HG02610 (cell line): ENCODE data around the gene LTBP2.

Experiments
- ATAC-seq: cut with Tn5 transposase; IDR thresholded peaks from one replicate; pipeline ENCODE4 v1.9.1; 2021; ENCODE audit warnings: mild to moderate bottlenecking, moderate library complexity; ENCODE audit not compliant: unreplicated experiment

The LTBP2 gene

GRCh38 chr14:74531467-74531866 lies 80.6 kb downstream of the LTBP2 start:
- ATAC-seq = no peak

GRCh38 chr14:74531006-74531405 lies 81.0 kb downstream of the LTBP2 start:
- ATAC-seq = no peak

- ATAC-seq = no peak
These were observed 83.2 kb downstream of the LTBP2 start for GRCh38 chr14:74528886-74529285.

- no peak for ATAC-seq
These were observed 83.6 kb downstream of the LTBP2 start for GRCh38 chr14:74528406-74528805.

GRCh38 chr14:74527736-74528280 lies 84.2 kb downstream of the LTBP2 start:
- no peak for ATAC-seq

GRCh38 chr14:74526854-74527585 lies 85.0 kb downstream of the LTBP2 start:
- ATAC-seq = no peak

- ATAC-seq = no peak
These were observed 86.6 kb downstream of the LTBP2 start for GRCh38 chr14:74525361-74525851.

- no peak for ATAC-seq
These were observed 87.3 kb downstream of the LTBP2 start for GRCh38 chr14:74524812-74525135.

- no peak for ATAC-seq
These were observed 87.8 kb downstream of the LTBP2 start for GRCh38 chr14:74524076-74524811.

- no peak for ATAC-seq
These were observed 89.3 kb downstream of the LTBP2 start for GRCh38 chr14:74522740-74523139.

- ATAC-seq = no peak
These were observed 90.3 kb downstream of the LTBP2 start for GRCh38 chr14:74521756-74522155.

GRCh38 chr14:74519316-74520074 lies 92.5 kb downstream of the LTBP2 start:
- no peak for ATAC-seq

GRCh38 chr14:74518221-74518620 lies 93.8 kb downstream of the LTBP2 start:
- ATAC-seq = no peak

GRCh38 chr14:74517731-74518130 lies 94.3 kb downstream of the LTBP2 start:
- no peak for ATAC-seq

- no peak for ATAC-seq
These were observed 95.4 kb downstream of the LTBP2 start for GRCh38 chr14:74516451-74517160.

- no peak for ATAC-seq
These were observed 96.1 kb downstream of the LTBP2 start for GRCh38 chr14:74515891-74516412.

GRCh38 chr14:74514471-74514941 lies 97.5 kb downstream of the LTBP2 start:
- no peak for ATAC-seq

GRCh38 chr14:74511966-74512830 lies 99.8 kb downstream of the LTBP2 start:
- no peak for ATAC-seq

GRCh38 chr14:74510959-74511409 lies 101.1 kb downstream of the LTBP2 start:
- no peak for ATAC-seq
